H1 (cell line): ENCODE measurements around the gene PRKN. TPM values are rescaled to one million over a fixed set of nuclear protein-coding genes. Genes with fewer than 3 reads are reported as not detected.

Experiments
- YY1 ChIP-seq: IDR thresholded peaks from 2 replicates; pipeline ENCODE4 v1.6.1; 2011; ENCODE audit warnings: low read depth, mild to moderate bottlenecking, low read length
- polyA plus RNA-seq, 7 experiments: library from polyadenylated mRNA; depleted of rRNA in 3 of 7; stranded (reverse) in 5 of 7; unstranded in 2 of 7; fragments of >200 nt in 5 of 7; fragments of 200-250 nt in 2 of 7; gene quantifications; 1 replicate in 5 of 7; 2 replicates in 1 of 7; 4 replicates in 1 of 7; pipeline versions ENCODE4 v1.2.1 to v1.2.3, GENCODE V29; 2011 to 2013; ENCODE audit warnings: missing spikeins in 2 of 7, mixed read lengths in 2 of 7
- total RNA-seq: library from RNA; stranded (reverse); fragmentation: NEBNext Ultra II Directional; extraction: Animal tissue kit (Norgen Biotek cat#: 25700); gene quantifications from 2 replicates; pipeline ENCODE4 v1.2.1, GENCODE V29; 2021

PRKN gene
- total and polyA plus RNA-seq, 2 of the 8 experiments (the other 6 are each of a cell fraction or from before 2014, with no cell fraction given), result 0.13 to 0.29 TPM

GRCh38 chr6:161586887-161587286, 1140.7 kb downstream of the PRKN start (continued):
- TF ChIP-seq YY1, result no peak
